Measurements from ENCODE around the gene PLXDC2.
"Not testable (repeated sequence)": the region's sequence is repeated elsewhere in the genome, so short reads cannot be mapped to it uniquely, and the experiment has no call there.

The PLXDC2 gene

DNA sequence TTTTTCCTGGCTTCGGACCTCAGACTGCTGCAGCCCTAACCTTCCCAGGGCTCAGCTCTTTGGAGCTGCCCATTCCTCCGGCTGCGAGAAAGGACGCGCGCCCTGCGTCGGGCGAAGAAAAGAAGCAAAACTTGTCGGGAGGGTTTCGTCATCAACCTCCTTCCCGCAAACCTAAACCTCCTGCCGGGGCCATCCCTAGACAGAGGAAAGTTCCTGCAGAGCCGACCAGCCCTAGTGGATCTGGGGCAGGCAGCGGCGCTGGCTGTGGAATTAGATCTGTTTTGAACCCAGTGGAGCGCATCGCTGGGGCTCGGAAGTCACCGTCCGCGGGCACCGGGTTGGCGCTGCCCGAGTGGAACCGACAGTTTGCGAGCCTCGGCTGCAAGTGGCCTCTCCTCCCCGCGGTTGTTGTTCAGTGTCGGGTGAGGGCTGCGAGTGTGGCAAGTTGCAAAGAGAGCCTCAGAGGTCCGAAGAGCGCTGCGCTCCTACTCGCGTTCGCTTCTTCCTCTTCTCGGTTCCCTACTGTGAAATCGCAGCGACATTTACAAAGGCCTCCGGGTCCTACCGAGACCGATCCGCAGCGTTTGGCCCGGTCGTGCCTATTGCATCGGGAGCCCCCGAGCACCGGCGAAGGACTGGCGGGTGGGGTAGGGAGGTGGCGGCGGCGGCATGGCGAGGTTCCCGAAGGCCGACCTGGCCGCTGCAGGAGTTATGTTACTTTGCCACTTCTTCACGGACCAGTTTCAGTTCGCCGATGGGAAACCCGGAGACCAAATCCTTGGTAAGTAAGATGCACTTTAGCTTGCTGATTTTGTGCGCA is at the start of gene PLXDC2:
PLXDC2 (plus strand) TSS at position 22 of the 820 bp plus-strand sequence.
- no peak for DNase-seq (ENCODE audit: low read depth in 3 of 3)

DNA sequence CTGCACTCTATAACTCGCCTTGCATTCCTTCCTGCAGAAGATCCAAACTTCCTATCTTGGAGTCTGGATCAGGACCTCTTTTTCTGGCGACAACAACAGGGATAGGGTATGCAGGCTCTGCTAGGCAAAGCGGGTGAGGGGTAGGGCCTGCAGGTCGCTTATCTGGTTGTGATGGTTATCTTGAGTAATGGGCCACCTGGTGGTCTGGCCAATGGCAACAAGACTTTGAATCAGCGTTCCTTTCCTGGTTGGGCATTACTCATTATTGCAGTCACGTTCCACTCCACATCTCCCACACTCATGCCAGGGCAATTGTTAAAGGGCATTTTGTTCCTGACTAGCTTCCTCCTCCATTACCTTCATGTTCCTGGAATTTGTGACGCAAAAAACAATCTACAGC is 48.4 kb upstream of the PLXDC2 start:
- no peak for DNase-seq (ENCODE audit: low read depth in 3 of 3)

DNA sequence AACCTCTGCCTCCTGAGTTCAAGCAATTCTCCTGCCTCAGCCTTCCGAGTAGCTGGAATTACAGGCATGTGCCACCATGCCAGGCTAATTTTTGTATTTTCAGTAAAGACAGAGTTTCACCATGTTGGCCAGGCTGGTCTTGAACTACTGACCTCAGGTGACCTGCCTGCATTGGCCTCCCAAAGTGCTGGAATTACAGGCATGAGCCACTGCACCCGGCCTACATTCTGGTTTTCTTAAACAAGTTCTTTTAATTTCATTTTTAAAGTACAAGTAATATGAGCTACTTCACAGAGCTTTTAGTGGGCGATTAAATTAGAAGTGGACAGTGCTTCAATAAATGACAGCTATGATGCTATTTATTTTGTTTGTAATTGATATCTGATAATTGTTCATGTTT is 46.4 kb upstream of the PLXDC2 start:
- DNase-seq (ENCODE audit: low read depth in 3 of 3) = not testable (repeated sequence)

DNA sequence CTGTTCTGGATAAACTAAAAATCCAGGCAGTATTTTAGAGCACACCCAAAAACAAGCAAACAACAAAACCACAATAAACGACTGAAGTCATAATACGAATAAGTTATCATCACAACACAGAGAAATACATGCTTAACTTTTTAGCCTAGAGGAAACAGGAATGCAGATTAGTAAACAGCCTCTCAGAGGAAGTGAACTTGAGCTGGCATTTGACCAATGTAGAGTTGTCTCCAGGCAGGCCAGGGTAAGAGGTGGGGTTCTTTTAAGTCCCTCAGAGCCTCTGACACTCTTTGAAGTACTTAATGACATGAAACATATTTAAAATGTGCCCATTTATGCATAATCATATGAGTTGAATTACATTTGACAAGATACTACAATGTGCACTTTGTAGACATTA is 43.3 kb upstream of the PLXDC2 start:
- no peak for DNase-seq (ENCODE audit: low read depth in 3 of 3)

DNA sequence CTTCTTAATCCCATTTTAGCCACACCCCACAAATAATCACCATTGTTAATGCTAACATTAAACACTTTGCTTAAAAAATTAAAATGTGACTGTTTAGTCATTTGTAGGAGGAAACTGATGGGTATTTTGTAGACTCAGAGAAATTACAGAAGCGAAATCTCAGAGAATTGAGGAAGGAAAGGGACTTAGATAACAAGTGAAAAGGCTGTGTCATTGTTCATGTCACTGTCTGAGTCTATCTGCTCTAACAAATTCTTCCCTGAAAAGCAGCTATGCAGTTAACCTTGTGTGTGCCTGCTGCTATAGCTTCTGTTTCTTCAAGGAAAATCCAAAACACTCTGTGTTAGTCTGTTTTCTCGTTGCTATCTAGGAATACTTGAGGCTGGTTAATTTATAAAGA is 40.9 kb upstream of the PLXDC2 start:
- DNase-seq (ENCODE audit: low read depth in 3 of 3) = no peak

DNA sequence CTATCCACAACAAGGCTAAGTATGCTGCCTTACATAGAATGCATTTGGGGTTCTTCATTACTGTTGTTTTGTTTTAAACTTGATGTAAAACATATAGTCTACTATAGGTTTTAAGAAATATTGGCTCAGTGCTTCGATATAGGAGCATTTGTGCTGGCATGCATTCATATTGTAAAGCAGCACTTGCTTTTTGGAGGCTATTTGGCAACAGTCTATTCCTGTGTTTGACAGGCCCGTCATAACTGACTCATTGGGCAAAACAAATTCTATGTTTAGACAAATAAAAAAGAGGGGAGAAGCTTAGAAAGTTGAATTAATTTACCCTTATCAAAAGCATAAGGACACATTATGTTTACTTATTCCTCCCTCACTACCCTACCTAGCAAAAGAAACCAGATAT is 38.4 kb upstream of the PLXDC2 start:
- DNase-seq (ENCODE audit: low read depth in 3 of 3) = no peak

DNA sequence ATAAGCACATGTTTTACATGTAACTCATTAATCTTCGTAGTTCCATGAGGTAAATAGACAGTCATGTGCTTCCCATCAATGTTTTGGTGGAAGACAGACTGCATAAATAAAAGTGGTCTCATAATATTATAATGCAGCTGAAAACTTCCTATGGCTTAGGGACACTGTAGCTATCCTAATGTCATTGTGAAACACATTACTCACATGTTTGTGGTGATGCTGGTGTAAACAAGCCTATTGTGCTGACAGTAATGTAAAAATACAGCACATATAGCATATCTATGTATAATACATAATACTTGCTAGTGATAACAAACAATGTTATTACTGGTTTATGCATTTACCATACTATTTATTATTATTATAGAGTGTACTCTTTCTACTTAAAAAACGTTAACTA is 37.2 kb upstream of the PLXDC2 start:
- no peak for DNase-seq (ENCODE audit: low read depth in 3 of 3)

DNA sequence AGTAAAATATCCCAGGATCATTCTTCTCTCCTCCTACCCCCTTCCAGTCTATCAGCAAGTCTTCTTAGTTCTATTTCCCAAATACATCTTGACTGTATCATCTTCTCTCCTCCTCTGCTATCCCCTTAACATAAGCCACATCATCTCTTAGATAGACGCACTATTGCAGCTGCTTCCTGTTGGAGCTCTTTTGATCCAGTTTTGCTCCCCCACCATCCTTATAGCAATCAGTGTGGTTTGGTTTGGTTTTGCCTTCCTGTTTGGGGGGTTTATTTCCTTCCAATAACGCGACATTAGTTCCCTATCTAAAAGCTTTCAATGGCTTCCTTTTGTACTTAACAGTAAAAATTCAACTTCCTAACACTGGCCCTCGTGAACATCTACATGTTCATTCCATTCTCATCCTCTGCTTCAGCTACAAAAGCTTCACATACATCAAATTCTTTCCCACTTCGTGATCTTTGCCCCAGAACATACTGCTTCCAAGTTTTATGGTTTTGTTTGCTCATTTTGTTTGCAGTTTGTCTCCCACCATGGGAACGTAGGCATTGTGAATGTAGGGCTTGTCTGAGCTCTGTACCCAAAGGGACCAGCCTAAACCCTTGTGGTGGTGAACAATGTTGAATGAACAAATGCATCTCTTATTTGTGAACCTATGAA is 33.7 kb upstream of the PLXDC2 start:
- no peak for DNase-seq (ENCODE audit: low read depth in 3 of 3)

DNA sequence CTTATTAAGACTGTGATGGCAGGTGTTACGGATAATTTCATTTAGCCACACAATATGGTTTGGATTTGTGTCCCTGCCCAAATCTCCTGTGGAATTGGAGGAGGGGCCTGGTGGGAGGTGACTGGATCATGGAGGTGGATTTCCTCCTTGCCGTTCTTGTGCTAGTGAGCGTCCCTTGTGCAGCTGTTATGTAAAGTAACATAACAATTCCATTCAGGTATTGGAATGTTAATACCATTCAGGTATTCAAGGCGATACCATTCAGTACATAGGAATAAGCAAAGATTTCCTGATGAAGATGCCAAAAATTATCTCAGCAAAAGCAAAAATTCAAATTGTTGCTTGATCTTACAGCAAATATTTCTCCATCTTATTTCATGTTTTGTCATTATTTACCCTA is 32.5 kb upstream of the PLXDC2 start:
- no peak for DNase-seq (ENCODE audit: low read depth in 3 of 3)

DNA sequence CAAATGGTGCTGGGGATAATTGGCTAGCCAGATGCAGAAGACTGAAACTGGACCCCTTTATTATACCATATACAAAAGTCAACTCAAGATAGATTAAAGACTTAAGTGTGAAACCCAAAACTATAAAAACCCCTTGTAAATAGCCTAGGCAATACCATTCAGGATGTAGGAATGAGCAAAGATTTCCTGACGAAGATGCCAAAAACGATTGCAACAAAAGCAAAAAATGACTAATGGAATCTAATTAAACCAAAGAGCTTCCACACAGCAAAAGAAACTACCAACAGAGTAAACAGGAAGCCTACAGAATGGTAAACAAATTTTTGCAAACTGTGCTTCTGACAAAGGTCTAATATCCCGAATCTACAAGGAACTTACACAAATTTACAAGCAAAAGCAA is 30.9 kb upstream of the PLXDC2 start:
- no peak for DNase-seq (ENCODE audit: low read depth in 3 of 3)

DNA sequence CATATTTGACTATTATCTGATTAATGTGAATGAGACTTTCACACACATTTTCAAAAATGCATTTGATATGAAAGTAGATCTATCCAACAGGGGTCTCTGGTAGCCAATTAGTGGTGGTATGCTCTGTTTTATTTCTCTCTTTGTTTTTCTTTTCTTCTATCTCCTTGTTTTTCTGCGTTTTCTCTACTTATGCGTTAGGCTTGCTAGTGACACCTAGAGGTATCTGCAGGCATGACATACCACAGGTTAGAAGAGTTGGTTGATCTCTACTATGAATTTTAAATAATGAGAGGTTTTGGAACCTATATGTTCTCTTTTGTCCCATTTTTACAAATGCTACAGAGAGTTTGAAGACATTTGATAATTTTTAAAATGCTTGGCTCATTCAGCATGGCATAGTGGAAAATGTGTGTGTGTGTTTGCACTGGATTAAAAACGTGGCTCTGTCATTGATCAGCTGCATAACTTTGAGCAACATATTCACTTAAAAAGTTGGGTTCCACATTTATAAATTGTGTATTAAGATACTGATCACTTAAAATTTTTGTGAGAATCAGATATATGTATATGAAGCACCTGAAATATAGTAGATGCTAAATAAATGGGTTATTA is 28.1 kb upstream of the PLXDC2 start:
- DNase-seq (ENCODE audit: low read depth in 3 of 3) = no peak

DNA sequence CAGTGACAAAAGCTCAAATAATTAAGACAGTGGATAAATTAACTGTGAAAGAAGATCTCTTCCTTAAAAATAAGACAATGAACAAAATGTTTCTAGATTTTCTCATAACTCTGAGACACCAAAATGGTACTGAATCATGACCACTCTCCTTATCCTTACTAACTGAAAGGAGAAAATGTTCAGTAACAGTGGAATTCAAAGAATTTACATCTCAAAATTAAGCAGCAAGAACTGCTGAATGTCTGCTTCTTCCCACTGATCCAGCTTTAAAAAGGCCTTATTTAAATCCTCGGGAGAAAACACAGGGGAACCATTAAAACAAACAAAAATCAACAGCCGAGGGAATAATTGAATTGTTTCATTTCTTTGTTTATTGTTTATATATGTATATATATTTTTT is 27.3 kb upstream of the PLXDC2 start:
- no peak for DNase-seq (ENCODE audit: low read depth in 3 of 3)

DNA sequence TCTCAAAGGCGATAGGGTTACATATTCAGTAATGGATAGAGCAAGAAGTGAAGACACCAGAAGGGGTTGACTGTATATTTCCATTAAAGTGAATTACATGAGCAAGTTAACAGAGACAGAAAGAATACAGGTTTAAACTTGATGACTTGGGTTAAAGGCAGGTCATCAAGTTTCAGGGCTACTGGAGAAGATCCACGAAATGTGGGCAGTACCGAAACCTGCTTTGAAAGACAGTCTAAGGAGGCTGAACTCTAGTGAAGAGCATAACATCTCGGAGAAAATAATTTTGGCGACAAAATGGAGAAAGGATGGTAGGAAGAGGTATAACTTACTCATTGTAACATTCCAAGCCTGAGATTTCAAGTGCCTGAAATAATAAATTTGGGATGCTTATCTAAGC is 26.6 kb upstream of the PLXDC2 start:
- no peak for DNase-seq (ENCODE audit: low read depth in 3 of 3)

DNA sequence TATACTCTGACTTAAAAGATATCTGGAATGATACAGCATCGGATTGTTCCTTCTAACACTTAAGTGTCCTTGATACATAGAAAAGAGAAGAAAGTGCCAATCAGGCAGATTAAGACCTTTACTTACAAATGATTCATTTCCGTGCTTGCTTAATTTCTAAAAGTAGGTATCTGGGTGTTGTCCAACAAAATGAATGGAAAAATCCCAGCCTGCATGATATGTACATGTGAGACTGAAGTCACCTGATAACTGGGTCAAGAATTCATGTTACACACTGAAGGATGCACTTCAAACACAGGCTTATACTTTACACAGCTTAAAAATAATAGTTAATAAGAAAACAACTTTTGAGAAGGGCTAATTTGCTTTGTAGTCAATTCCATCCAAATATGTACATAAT is 25.2 kb upstream of the PLXDC2 start:
- DNase-seq (ENCODE audit: low read depth in 3 of 3) = no peak

DNA sequence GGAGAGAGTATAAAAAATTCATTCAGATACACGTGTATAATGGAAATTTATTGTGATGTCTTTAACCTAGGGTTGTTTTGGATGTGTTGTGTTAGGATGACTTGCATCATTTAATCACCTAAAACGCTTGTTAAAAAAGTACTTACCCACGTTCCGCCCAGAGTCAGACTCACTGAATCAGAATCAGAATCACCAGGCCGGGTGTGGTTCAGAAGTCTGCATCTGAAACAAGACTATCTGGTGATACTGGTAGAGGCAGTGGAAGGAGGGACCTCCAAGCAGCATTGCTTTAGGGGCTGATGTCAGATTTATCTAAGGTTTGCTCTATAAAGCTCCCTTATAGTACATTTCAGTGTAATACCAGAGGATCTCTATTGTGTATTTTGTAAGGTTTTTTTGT is 20.5 kb upstream of the PLXDC2 start:
- no peak for DNase-seq (ENCODE audit: low read depth in 3 of 3)

DNA sequence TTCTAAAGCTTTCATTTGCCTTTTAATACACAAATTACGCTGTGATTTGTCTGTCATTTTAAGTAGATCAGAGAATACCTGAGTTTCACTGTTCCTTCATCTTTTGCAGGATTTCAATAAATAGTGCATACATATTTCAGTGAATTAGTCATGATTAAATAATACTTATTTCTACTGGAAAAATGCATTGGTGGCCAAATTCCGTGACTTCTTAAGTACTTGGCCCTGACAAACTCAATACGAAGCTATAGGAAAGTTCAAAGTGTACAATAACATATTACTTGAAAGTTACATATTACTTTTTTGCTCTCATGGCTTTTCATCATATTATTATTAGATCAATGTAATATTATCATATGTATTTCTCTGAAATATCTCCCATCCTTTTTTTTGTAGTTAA is 16.1 kb upstream of the PLXDC2 start:
- DNase-seq (ENCODE audit: low read depth in 3 of 3) = no peak

DNA sequence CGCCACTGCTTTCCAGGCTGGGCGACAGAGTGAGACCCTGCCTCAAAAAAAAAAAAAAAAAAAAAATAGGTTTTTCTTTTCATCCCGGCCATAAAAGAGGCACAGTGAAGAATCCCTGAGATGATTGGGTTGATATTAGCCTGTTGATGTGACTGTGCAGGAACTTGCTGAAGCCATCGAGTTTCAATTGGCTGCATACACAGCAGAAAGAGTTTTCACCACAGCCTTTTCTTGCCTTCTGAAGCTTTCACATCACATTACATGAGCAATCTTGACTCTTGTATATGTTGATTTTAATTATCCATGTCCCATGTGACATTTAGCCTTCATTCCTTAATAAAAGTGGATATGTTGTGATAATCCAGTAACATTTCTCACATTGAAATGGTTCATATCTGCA is 14.9 kb upstream of the PLXDC2 start:
- no peak for DNase-seq (ENCODE audit: low read depth in 3 of 3)

DNA sequence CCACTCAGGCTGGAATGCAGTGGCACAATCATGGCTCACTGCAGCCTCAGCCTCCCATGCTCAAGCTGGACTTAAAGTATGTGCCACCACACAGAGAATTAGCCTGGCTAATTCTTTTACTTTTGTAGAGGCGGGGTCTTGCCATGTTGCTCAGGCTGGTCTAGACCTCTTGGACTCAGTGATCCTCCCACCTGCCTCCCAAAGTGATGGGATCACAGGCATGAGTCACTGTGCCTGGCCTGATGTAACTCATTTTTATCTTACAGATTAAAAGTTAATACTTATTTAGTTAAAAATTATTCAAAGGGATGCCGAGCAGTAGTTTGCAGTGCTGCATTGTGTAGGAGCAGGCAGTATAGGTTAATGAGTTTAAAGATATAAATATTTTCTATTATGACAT is 12.6 kb upstream of the PLXDC2 start:
- DNase-seq (ENCODE audit: low read depth in 3 of 3) = no peak

DNA sequence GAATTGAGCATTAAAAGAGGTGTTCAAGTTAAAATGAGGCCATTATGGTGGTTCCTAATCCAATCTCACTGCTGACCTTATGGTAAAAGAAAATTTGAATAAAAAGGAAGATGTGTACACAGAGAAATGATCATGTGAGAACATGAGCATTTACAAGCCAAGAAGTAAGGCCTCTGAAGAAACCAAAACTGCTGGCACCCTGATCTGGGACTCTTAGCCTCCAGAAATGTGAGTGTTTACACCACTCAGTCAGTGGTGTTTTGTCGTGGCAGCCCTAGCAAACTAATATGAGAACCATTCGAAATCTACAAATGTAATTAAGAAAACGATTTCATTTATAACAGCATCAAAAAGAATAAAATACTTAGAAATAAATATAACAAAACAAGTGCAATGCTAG is 6.8 kb upstream of the PLXDC2 start:
- no peak for DNase-seq (ENCODE audit: low read depth in 3 of 3)

DNA sequence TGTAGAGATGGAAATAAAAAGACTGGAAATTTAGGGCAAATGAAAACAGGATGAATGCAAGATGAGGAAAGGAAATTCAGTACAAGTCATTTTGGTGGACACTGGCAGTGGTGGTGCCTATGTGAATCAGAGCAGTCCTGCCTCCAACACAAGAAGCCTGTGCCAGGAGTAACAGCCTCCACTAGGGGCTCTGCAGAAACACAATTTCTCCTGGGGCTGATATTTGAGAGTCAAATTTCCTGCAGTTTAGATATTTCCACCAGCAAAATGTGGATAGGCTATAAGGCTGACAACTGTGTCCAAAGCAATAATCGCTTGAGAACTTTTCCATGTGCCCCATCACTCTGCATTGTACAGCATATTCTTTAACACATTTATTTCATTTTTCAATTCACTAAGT is 4.7 kb upstream of the PLXDC2 start:
- no peak for DNase-seq (ENCODE audit: low read depth in 3 of 3)

DNA sequence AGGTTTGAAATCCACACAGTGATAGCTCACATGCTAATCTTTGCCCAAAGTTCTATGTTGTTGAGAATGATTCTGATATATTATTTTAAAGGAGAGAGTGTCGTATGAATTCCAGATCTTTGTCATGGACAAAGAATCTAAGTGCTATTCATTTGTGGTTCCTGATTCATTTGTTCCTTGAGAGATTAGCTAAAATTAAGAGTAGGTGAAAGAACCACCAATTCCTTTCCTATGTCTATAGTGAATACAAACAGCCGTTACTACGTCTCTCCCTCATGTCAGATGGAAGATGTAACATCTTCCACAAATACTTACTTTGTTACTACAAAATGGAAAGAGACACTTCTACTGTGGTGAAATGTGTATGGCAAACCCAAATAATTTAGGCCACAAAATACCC is 3.3 kb upstream of the PLXDC2 start:
- no peak for DNase-seq (ENCODE audit: low read depth in 3 of 3)

DNA sequence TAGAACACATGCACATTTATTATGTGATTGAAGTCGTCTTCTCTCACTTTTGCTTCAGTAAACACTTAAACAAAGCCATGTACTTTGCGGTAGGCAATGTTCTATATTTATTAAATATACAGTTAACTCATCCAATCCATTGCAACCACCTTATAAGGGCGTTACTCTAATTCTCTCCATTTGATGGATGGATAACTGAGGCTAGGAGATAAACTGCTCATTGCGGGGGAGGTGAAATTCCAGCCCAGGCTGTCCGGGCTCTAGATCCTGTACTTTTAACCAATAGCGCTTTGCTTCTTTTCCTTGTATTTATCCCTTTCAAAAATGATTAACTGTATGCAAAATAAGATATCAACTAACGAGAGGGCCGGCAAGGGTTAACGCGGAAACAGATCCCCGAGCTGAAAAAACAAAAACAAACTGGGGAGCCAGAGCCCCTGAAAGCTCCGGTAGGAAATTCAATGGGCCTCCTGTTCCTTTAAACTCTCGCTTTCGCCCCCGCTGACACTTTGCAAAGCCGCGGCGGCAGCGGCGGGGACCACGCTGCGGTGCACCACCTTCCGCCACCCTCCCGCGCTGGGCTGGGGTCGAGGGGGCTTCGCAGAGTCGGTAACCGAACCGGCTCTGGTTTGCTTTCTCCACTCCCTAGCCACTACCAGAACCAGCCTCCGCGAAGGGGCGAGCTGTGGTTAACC is 1.0 kb upstream of the PLXDC2 start:
- no peak for DNase-seq (ENCODE audit: low read depth in 3 of 3)

Measured in stimulated activated CD4-positive, alpha-beta T cell treated with anti-CD3 and anti-CD28 coated beads, TNF-alpha, amount 100 ng/mL, for 24 hours (primary cell).